Right lobe of liver (tissue), 6 donors: ENCODE results near the gene DHRS1. TPM values are rescaled to one million over a fixed set of nuclear protein-coding genes. Genes with fewer than 3 reads are reported as not detected.

Source experiments
- ATAC-seq, 4 donors: fragments of 200-7000 bp; cut with Tn5 transposase; one replicate each; pipeline ENCODE4 v1.9.1; 2020; ENCODE audit warnings: mild to moderate bottlenecking in 4 of 4, moderate library complexity in 4 of 4
- DNase-seq, 3 donors: peaks; one replicate each; pipeline ENCODE4 v3.0.0-alpha.2; 2020
- H3K27ac ChIP-seq, 3 donors: fragments of 200-600 bp; one replicate each; pipeline ENCODE4 v1.8.0; 2022
- H3K27me3 ChIP-seq, 2 donors: fragments of 200-600 bp; one replicate each; pipeline ENCODE4 v1.8.0; 2022
- H3K36me3 ChIP-seq, 4 donors: fragments of 200-600 bp; sonication (generic) in 1 of 4; one replicate each; pipeline versions ENCODE4 v1.5.1 to v1.8.0; 2017 to 2022; ENCODE audit warnings: control low read depth in 1 of 4
- H3K4me1 ChIP-seq, 4 donors: fragments of 200-600 bp; sonication (generic) in 1 of 4; one replicate each; pipeline versions ENCODE4 v1.5.1 to v1.8.0; 2017 to 2022; ENCODE audit warnings: control low read depth in 1 of 4
- H3K4me3 ChIP-seq, 3 donors: fragments of 200-600 bp; one replicate each; pipeline ENCODE4 v1.8.0; 2022
- H3K9me3 ChIP-seq, 4 donors: fragments of 200-600 bp; sonication (generic) in 1 of 4; one replicate each; pipeline versions ENCODE4 v1.5.1 to v1.8.0; 2017 to 2022; ENCODE audit warnings: control low read depth in 1 of 4
- CTCF ChIP-seq, 4 donors: fragments of 200-600 bp in 3 of 4; fragments of 450-650 bp in 1 of 4; IDR thresholded peaks; one replicate each; pipeline versions ENCODE4 v1.5.1 to v1.8.0; 2016 to 2022; ENCODE audit warnings: antibody characterized with exemption in 4 of 4, mild to moderate bottlenecking in 2 of 4
- POLR2A ChIP-seq: fragments of 450-650 bp; IDR thresholded peaks from one replicate; pipeline ENCODE4 v1.6.1; 2017; ENCODE audit warnings: antibody characterized with exemption, mild to moderate bottlenecking
- WGBS: methylation state at CpG from one replicate; pipeline ENCODE4 v1.1.6; 2018; ENCODE audit warnings: low coverage, low lambda C conversion rate; ENCODE audit not compliant: insufficient coverage; ENCODE audit errors: missing lambda C conversion rate; 5-methylcytosine and 5-hydroxymethylcytosine counted together
- intact Hi-C, 2 donors: fragments of 100-400 bp; cut with DNase I; formaldehyde crosslinking; loops; one replicate each; pipeline versions ENCODE4 v1.11.2 to v1.14.1; 2022
- total RNA-seq, 6 experiments: library from RNA; depleted of rRNA in 2 of 6; stranded (reverse); fragments of >200 nt in 2 of 6; fragmentation: NEBNext Ultra II Directional in 3 of 6; extraction: Animal tissue kit (Norgen Biotek cat#: 25700) in 3 of 6; gene quantifications; one replicate each; pipeline versions ENCODE4 v1.1.0 to v1.2.4, GENCODE V29; 2016 to 2023
- donor health status: DM: no; HTN: yes; CAD: no.
- donor health status: DM: no; HTN: no; CAD: no.
- donor health status: DM: no; HTN: no; CAD: no.
- donor health status: DM: no; HTN: yes; CAD: no.
- donor health status: DM: no; HTN: yes; CAD: no.

Gene DHRS1
- total RNA-seq, 6 experiments from 2014 or later, result 49.1 to 89.3 (median 60.1) TPM

GRCh38 chr14:24321212-24321975 is 21.8 kb upstream of the DHRS1 start:
- 73% methylated on average over 9 of the region's 14 CpGs for WGBS
- no peaks in the 10 kb centered on the region for H3K36me3 ChIP-seq
- peaks cover 0 to under 1% (median 0%) of the 10 kb centered on the region in 4 donors for H3K4me1 ChIP-seq
- TF ChIP-seq POLR2A (no peak), CTCF (IDR thresholded peaks at IDR 0.05) (no peak)
- intact Hi-C loops, result no loop called here
- H3K27ac ChIP-seq, result no peak overlapping the region
- no peak overlapping the region for H3K4me3 ChIP-seq
- H3K9me3 ChIP-seq, result no peaks in the 10 kb centered on the region
- DNase-seq (no peak), ATAC-seq (no peak)
- no peaks in the 10 kb centered on the region for H3K27me3 ChIP-seq

- H3K4me3 ChIP-seq, result no peak overlapping the region
- WGBS, result 100% methylated on average over 2 of the region's 3 CpGs
- intact Hi-C loops, result no loop called here
- no peak for TF ChIP-seq CTCF (IDR thresholded peaks at IDR 0.05)
- no peak for TF ChIP-seq POLR2A
- H3K4me1 ChIP-seq, result peaks cover 0 to 13% (median 0%) of the 10 kb centered on the region in 4 donors
- no peak overlapping the region for H3K27ac ChIP-seq
- no peaks in the 10 kb centered on the region for H3K27me3 ChIP-seq
- no peaks in the 10 kb centered on the region for H3K36me3 ChIP-seq
- DNase-seq, result no peak
- no peaks in the 10 kb centered on the region for H3K9me3 ChIP-seq
- peak in 1 of 4 donors; percentile 3 for ATAC-seq
Measured at GRCh38 chr14:24317141-24317928, 17.8 kb upstream of the DHRS1 start.

- TF ChIP-seq CTCF (IDR thresholded peaks at IDR 0.05) (no peak), POLR2A (no peak)
- Histone ChIP-seq H3K36me3 (no peaks in the 10 kb centered on the region), H3K4me3 (no peak overlapping the region), H3K27ac (peak overlapping the region in 1 of 3 donors; percentile 26), H3K4me1 (peaks cover 0 to 21% (median 4%) of the 10 kb centered on the region in 4 donors), H3K9me3 (no peaks in the 10 kb centered on the region), H3K27me3 (no peaks in the 10 kb centered on the region)
- intact Hi-C loops, result no loop called here
- DNase-seq, result no peak
- 77% methylated on average over 12 of the region's 18 CpGs for WGBS
- no peak for ATAC-seq
Measured at GRCh38 chr14:24316597-24316950, 17.0 kb upstream of the DHRS1 start.

GRCh38 chr14:24315807-24316596 is 16.4 kb upstream of the DHRS1 start:
- H3K4me3 ChIP-seq, result no peak overlapping the region
- ATAC-seq, result peak; percentile 57 to 71 (median 69)
- H3K36me3 ChIP-seq, result no peaks in the 10 kb centered on the region
- no peaks in the 10 kb centered on the region for H3K27me3 ChIP-seq
- peaks cover 0 to 27% (median 6%) of the 10 kb centered on the region in 4 donors for H3K4me1 ChIP-seq
- 58% methylated on average over 7 of the region's 70 CpGs for WGBS
- intact Hi-C loops, result no loop called here
- peak; percentile 72 to 79 (median 74) for DNase-seq
- no peak for TF ChIP-seq POLR2A
- TF ChIP-seq CTCF (IDR thresholded peaks at IDR 0.05), result peak; percentile 13 to 47 (median 32)
- peak overlapping the region in 1 of 3 donors; percentile 26 for H3K27ac ChIP-seq
- no peaks in the 10 kb centered on the region for H3K9me3 ChIP-seq
